HCT116 (cell line): ENCODE measurements around the gene TFF2.

Experiments used
- ATF3 ChIP-seq: IDR thresholded peaks from 2 replicates; pipeline ENCODE4 v1.6.1; 2012
- CEBPB ChIP-seq: IDR thresholded peaks from 2 replicates; pipeline ENCODE4 v1.6.1; 2012; ENCODE audit warnings: low read depth
- CTCF ChIP-seq, 3 experiments: fragments of 200-600 bp in 1 of 3; sonication (generic) in 1 of 3; IDR thresholded peaks in 2 of 3; conservative IDR thresholded peaks in 1 of 3; 2 replicates each; pipeline ENCODE4 v1.5.1; 2012 to 2017; ENCODE audit warnings: low read depth in 2 of 3, low read length in 2 of 3, antibody characterized with exemption in 1 of 3, borderline replicate concordance in 1 of 3, control low read depth in 1 of 3, mild to moderate bottlenecking in 1 of 3, mixed read lengths in 1 of 3, mixed run types in 1 of 3, moderate library complexity in 1 of 3; ENCODE audit not compliant: insufficient read depth in 1 of 3
- ELF1 ChIP-seq: IDR thresholded peaks from 2 replicates; pipeline ENCODE4 v1.6.1; 2012; ENCODE audit warnings: low read depth, borderline replicate concordance
- EZH2 ChIP-seq: fragments of 200-600 bp; sonication (generic); IDR thresholded peaks from 2 replicates; pipeline ENCODE4 v1.6.1; 2017; ENCODE audit warnings: antibody characterized with exemption, mixed run types
- JUND ChIP-seq: IDR thresholded peaks from 2 replicates; pipeline ENCODE4 v1.6.1; 2012
- POLR2A ChIP-seq: IDR thresholded peaks from 2 replicates; pipeline ENCODE4 v1.7.0; 2011; ENCODE audit warnings: borderline replicate concordance; ENCODE audit not compliant: insufficient read depth, insufficient read length; ENCODE audit errors: extremely low read depth
- POLR2AphosphoS5 ChIP-seq: IDR thresholded peaks from 2 replicates; pipeline ENCODE4 v1.6.1; 2011; ENCODE audit warnings: mild to moderate bottlenecking, low read depth, low read length, moderate library complexity
- RAD21 ChIP-seq: IDR thresholded peaks from 2 replicates; pipeline ENCODE4 v1.6.1; 2012; ENCODE audit warnings: low read depth, mild to moderate bottlenecking
- SIN3A ChIP-seq: IDR thresholded peaks from 2 replicates; pipeline ENCODE4 v1.6.1; 2012; ENCODE audit warnings: low read depth
- YY1 ChIP-seq: IDR thresholded peaks from 2 replicates; pipeline ENCODE4 v1.6.1; 2011; ENCODE audit warnings: low read length, low read depth, moderate library complexity, mild to moderate bottlenecking; ENCODE audit not compliant: insufficient replicate concordance; ENCODE audit errors: extremely low read depth
- ZFX ChIP-seq: fragments of 450-650 bp; IDR thresholded peaks from 2 replicates; pipeline ENCODE4 v1.6.1; 2017
- ZNF274 ChIP-seq: fragments of 200-500 bp; sonication (Bioruptor generic); IDR thresholded peaks from 2 replicates; pipeline ENCODE4 v1.6.1; 2014; ENCODE audit warnings: mild to moderate bottlenecking, low read depth, low read length, inconsistent platforms

GRCh38 chr21:42319851-42320572, 30.8 kb downstream of the TFF2 start:
- no peak for TF ChIP-seq CTCF (IDR thresholded peaks at IDR 0.05 in 2 of 3, conservative IDR thresholded peaks at IDR 0.05 in 1 of 3; ENCODE audit: borderline replicate concordance in 1 of 3, insufficient read depth in 1 of 3, low read depth in 2 of 3, low read length in 2 of 3)
- no peak for TF ChIP-seq SIN3A
- TF ChIP-seq RAD21: no peak
- TF ChIP-seq POLR2A: no peak
- no peak for TF ChIP-seq ZFX
- TF ChIP-seq CEBPB: no peak
- no peak for TF ChIP-seq POLR2AphosphoS5
- TF ChIP-seq YY1: no peak
- TF ChIP-seq ATF3: no peak
- no peak for TF ChIP-seq EZH2
- TF ChIP-seq JUND: no peak
- TF ChIP-seq ZNF274: no peak
- no peak for TF ChIP-seq ELF1
